ENCODE measurements around the gene LRRC74A. TPM values are rescaled to one million over a fixed set of nuclear protein-coding genes. Genes with fewer than 3 reads are reported as not detected.

LRRC74A gene
- not detected for total RNA-seq

DNA sequence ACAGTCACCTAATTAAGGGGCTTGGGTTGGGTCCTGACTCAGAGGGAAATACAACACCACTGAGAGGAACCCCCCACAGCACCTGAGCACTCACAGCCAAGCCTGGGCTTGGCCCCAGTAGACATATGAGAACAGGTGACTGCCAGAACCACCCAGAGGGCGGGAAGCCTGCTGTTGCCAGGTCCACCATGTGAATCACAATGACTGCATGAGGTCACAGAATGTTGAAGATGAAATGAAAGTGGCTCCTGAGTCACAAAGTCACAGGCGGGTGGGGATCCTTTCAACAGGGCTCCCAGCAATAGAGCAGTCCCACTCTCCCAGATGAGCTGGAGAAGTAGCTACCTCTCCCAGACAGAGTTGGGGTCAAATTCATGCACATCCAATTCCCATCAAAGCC, at the start of gene LRRC74A:
LRRC74A (plus strand) TSS at position 287 of the 400 bp plus-strand sequence. CDS start 290 bp downstream, outside the sequence.
- ChIA-PET POLR2A (no interaction called here), CTCF (no interaction called here)

DNA sequence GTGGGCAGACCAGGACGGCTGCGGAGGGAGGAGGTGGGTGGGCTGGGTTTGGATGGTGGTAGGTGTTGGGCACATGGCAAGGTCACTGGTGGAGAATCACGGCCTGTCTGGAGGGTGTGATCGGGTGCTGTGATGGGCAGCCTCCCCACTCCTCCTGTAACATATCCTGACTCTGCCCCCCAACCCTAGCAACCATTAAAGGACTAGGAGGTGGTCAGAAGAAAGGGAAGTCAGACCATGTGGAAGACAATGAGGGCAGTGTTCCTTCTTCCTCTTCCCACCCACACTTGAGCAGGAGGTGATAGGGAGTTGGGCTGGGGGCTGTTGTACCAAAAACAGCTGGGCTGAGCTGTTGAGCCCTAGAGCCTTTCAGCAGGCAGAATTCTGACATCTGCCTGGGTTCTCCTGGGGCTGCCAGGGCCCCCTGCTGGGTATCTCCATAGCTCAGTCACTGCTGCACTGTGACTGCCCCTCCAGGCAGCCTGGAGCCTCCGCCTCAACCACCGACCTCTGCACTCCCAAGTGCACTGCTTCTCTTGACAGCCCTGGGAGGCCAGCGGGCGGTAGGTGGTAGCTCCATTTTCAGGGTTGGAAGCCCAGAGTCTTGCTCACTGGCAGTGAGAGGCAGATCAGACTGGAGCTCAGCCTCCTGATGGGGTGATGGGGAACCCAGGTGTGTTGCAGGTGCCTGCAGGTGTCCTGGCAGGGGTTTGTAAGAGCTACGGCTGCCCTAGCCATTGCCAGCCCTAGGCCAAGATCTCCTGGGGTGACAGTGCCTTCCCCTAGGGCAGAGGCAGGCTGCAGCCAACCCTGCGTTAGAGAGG, 49.6 kb upstream of the LRRC74A start:
- ChIA-PET POLR2A (no interaction called here), CTCF (interaction anchor here (2.1 kb wide), 1 partner anchor 9 kb away, joined by 5 read pairs; no protein-coding TSS in a partner anchor)

DNA sequence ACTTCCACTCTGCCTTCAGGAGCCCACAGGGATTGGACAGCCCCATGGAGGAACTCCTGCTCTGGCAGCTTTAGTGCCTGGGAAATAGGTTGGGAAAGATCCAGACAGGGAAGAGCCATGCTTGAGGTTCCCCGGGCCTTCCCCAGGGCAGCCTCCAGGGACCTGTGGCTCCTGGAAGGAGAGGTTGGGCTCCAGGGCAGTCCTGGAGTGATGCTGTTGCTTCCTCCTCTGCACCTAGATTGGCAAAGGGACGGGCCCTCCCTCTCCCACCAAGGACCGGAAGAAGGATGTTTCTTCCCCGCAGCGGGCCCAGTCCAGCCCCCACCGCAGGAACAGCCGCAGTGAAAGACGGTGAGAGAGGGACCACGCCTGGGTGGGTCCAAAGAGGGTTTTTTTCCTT, 48.5 kb upstream of the LRRC74A start:
- CTCF ChIA-PET, result interaction anchor here (2.1 kb wide), 1 partner anchor 10 kb away, joined by 5 read pairs; no protein-coding TSS in a partner anchor
- POLR2A ChIA-PET, result no interaction called here

GRCh38 chr14:76778546-76779215, 47.5 kb upstream of the LRRC74A start:
- POLR2A ChIA-PET, result no interaction called here
- CTCF ChIA-PET, result no interaction called here

GRCh38 chr14:76779221-76780057, 46.8 kb upstream of the LRRC74A start:
- ChIA-PET POLR2A (interaction anchor here (0.6 kb wide), 1 partner anchor 307 kb away, joined by 4 read pairs; no protein-coding TSS in a partner anchor), CTCF (no interaction called here)

GRCh38 chr14:76780058-76780345, 46.2 kb upstream of the LRRC74A start:
- CTCF ChIA-PET, result no interaction called here
- POLR2A ChIA-PET, result interaction anchor here (0.6 kb wide), 1 partner anchor 307 kb away, joined by 4 read pairs; no protein-coding TSS in a partner anchor

DNA sequence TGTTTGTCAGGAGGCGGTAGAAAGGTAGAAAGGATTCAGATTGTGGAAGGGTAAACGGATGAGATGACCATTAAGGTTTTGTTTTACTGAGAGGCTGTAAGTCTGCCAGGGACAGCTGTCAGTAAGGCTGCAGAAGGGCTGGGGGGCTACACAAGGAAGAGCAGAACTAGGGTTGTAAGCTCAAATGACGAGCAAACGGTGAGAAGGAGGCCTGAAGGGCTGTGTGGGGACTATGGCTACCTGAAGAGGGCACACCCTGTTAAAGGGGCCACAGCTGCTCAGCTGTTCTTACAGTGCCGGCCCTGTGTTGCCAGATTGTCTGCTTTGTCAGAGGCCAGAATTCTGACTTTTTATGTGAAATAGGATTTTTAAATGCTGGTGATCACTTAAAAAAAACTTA, 45.8 kb upstream of the LRRC74A start:
- ChIA-PET POLR2A (no interaction called here), CTCF (no interaction called here)

DNA sequence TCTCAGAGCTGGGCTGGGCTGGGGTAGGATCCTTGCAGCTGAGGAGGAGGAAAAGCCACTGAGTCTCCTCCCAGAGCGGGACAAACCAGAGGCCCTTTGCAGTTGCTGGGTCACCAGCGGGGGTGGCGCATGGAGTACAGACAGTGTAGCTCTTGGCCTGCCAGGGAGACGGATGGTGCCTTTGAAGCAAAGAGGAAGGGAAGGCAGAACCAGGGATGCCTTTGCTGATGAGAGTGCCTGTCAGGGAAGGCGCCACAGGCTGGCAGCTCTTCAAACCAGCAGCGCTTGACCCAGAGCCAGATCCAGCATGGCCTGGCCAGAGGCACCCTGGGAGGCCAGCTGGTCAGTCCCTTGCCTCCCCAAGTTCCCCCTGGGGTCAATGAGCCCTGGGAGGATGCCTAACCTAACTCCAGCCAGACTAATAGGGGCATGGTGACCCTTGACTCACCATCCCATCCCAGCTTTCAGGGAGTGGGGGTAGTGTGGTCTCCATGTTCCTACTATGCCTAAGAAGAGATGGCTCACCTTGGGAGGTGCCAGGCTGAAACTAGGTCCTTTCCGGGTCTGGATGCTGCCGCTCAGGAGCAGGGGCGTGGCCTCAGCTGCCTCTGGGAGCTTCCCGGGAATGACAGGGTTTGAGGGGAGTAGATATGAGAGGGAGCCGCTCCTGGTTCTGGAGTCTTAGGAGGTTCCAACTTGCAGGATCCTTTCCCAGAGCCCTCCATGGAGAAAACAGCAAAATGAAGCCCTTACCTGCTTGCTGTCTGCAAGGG, 45.1 kb upstream of the LRRC74A start:
- ChIA-PET POLR2A (no interaction called here), CTCF (no interaction called here)

GRCh38 chr14:76781648-76782051, 44.6 kb upstream of the LRRC74A start:
- ChIA-PET CTCF (interaction anchor here (1.6 kb wide), 1 partner anchor 72 kb away, joined by 3 read pairs; no protein-coding TSS in a partner anchor), POLR2A (no interaction called here)

DNA sequence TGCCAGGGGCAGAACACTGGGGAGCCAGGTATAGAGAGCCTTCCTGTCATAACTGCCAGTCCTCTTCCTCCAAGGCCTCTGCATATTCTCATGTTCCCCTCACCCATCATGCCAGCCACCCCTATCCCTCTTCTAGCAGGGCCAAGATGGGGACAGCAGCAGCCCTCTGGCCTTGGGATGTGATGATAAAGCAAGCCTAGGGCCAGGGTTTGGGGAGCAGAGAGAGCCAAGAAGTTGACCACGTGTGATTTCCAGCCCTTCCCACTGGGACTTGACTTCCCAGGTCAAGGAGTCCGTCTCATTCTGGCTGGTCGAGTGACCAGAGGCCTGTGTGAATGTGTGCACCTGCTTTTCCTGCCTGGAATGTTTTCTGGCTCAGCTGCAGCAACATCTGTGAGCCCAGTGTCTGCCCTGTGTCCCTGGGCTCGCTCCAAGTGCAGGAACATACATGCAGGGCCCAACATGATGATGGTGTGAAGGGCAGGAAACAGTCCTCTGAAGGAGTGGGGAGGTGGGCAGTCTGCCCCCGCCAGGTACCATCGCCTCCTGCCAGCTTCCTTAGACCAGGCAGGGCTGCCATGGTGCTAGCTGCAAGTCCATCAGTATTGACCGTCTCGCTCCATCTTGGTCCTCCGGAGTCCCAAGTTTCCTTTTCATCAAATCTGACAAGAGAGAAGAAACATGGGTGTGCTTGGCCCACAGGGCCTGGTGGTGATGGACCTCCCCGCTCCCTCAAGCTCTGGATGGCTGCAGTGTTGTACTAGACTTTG, 43.9 kb upstream of the LRRC74A start:
- CTCF ChIA-PET, result interaction anchor here (1.6 to 2.6 kb wide), 2 partner anchors 15 to 72 kb away, joined by 3 to 9 read pairs; no protein-coding TSS in a partner anchor
- POLR2A ChIA-PET, result interaction anchor here (1.1 kb wide), 1 partner anchor 14 kb away, joined by 3 read pairs; no protein-coding TSS in a partner anchor

- ChIA-PET POLR2A (interaction anchor here (1.1 kb wide), 1 partner anchor 14 kb away, joined by 3 read pairs; no protein-coding TSS in a partner anchor), CTCF (interaction anchor here (0.5 to 2.6 kb wide), 3 partner anchors 15 to 269 kb away, joined by 3 to 9 read pairs (median 3); no protein-coding TSS in a partner anchor)
These were observed 43.2 kb upstream of the LRRC74A start for GRCh38 chr14:76782885-76783566.

GRCh38 chr14:76784266-76784874, 41.8 kb upstream of the LRRC74A start:
- CTCF ChIA-PET, result interaction anchor here (0.6 to 2.7 kb wide), 6 partner anchors 14 to 286 kb away, joined by 3 to 11 read pairs (median 7); no protein-coding TSS in a partner anchor
- POLR2A ChIA-PET, result no interaction called here

DNA sequence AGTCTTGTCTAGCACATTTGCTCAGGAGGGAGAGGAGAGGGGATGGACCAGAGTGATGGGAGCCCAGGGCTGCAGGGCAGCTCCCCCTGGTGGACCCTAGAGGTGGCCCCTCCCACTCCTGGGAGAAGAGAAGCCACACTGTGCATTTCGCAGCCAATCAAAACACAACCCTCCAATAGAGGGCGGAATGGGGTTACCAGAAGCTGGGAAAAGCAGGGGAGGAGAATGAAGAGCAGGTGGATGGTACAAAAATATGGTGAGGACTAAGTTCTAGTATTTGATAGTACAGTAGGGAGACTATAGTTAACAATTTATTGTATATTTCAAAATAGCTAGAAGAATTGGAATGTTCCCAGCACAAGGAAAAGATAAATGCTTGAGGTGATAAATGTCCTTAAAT, 41.3 kb upstream of the LRRC74A start:
- CTCF ChIA-PET, result interaction anchor here (0.6 to 2.7 kb wide), 9 partner anchors 14 to 285 kb away, joined by 3 to 11 read pairs (median 4); no protein-coding TSS in a partner anchor
- POLR2A ChIA-PET, result no interaction called here

GRCh38 chr14:76786601-76787000, 39.6 kb upstream of the LRRC74A start:
- ChIA-PET CTCF (interaction anchor here (2.7 kb wide), 1 partner anchor 71 kb away, joined by 8 read pairs; no protein-coding TSS in a partner anchor), POLR2A (interaction anchor here (0.7 kb wide), 1 partner anchor 14 kb away, joined by 7 read pairs; no protein-coding TSS in a partner anchor)

DNA sequence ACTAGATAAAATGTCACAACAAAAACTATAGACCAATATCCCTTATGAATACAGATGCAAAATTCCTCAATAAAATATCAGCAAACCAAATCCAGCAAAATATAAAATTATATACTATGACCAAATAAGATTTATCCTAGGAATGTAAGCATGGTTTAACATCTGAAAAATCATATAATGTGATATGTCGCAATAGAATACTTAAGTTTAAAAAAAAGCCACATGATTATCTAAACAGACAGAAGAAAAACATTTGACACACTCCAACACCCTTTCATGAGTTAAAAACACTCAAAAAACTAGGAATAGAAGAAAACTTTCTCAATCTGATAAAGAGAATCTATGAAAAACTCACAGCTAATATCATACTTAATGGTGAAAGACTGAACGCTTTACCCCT, 33.8 kb upstream of the LRRC74A start:
- POLR2A ChIA-PET, result no interaction called here
- CTCF ChIA-PET, result no interaction called here

DNA sequence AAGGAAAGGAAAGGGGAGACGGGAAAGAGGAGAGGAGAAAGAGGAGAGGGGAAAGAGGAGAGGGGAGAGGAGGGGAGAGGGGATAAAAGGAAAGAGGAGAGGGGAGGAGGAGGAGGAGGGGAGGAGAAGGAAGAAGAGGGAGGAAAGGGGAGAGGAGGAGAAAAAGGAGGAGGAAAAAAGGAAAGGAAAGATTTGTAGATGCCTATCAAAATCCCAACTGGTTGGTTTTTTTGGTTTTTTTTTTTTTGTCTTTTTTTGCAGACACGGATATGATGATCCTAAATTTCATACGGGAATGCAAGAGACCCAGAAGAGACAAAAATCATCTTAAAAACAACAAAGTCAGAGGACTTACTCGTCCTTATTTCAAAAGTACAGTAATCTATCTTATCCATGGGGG, 32.9 kb upstream of the LRRC74A start:
- CTCF ChIA-PET, result no interaction called here
- POLR2A ChIA-PET, result no interaction called here

- CTCF ChIA-PET, result no interaction called here
- POLR2A ChIA-PET, result no interaction called here
These were observed 32.3 kb upstream of the LRRC74A start for GRCh38 chr14:76793956-76794355.
